HT1080 (cell line): Measurements from ENCODE around the gene CLIC1. TPM values are rescaled to one million over a fixed set of nuclear protein-coding genes. Genes with fewer than 3 reads are reported as not detected.
A peak's percentile ranks its signal among the peaks of the same experiment; 100 is the strongest.

Experiments used
- DNase-seq: peaks from one replicate; pipeline ENCODE4 v3.0.0-alpha.2; 2015; ENCODE audit warnings: low read depth
- polyA plus RNA-seq, 2 experiments: library from polyadenylated mRNA; depleted of rRNA; stranded (reverse); fragments of >200 nt; gene quantifications; 2 replicates each; pipeline ENCODE4 v1.2.3, GENCODE V29; 2015
- total RNA-seq: library from RNA; depleted of rRNA; stranded (reverse); fragments of >200 nt; shearing (Covaris generic); gene quantifications from 2 replicates; pipeline ENCODE4 v1.2.3, GENCODE V29; 2014; rRNA removed

CLIC1 gene
- total RNA-seq, result 1,383 and 1,400 TPM in 2 replicates
- 722 and 789 TPM in 2 replicates for polyA plus RNA-seq (2015; cell fraction: cytosol; rRNA removed)
- polyA plus RNA-seq (2015; cell fraction: nucleus; rRNA removed), result 539 and 564 TPM in 2 replicates

GRCh38 chr6:31736021-31736767, at the start of gene CLIC1:
TSS of gene CLIC1 (minus strand) at chr6:31736530. CDS start at chr6:31736300, 230 bp downstream.
- peak; percentile 90 for DNase-seq

GRCh38 chr6:31785475-31785874, 49.1 kb upstream of the CLIC1 start:
- DNase-seq, result no peak

- no peak for DNase-seq
These were observed 48.0 kb upstream of the CLIC1 start for GRCh38 chr6:31784098-31784925.

GRCh38 chr6:31782126-31782855, 46.0 kb upstream of the CLIC1 start:
- DNase-seq, result no peak

GRCh38 chr6:31781244-31782125, 45.2 kb upstream of the CLIC1 start:
- DNase-seq, result no peak

- no peak for DNase-seq
These were observed 44.3 kb upstream of the CLIC1 start for GRCh38 chr6:31780507-31781243.

- DNase-seq, result no peak
These were observed 43.6 kb upstream of the CLIC1 start for GRCh38 chr6:31779908-31780307.

- no peak for DNase-seq
These were observed 42.9 kb upstream of the CLIC1 start for GRCh38 chr6:31778999-31779885.

- no peak for DNase-seq
These were observed 41.9 kb upstream of the CLIC1 start for GRCh38 chr6:31778193-31778592.

- DNase-seq, result no peak
These were observed 41.3 kb upstream of the CLIC1 start for GRCh38 chr6:31777667-31778050.

- peak; percentile 87 for DNase-seq
These were observed 40.8 kb upstream of the CLIC1 start, which contains the start of gene VWA7 for GRCh38 chr6:31776989-31777666. TSS of gene VWA7 (minus strand) at chr6:31777328. CDS start at chr6:31776779, 549 bp downstream.

GRCh38 chr6:31776485-31776988, 40.2 kb upstream of the CLIC1 start:
- no peak for DNase-seq

- no peak for DNase-seq
These were observed 39.5 kb upstream of the CLIC1 start for GRCh38 chr6:31775633-31776484.

- no peak for DNase-seq
These were observed 38.9 kb upstream of the CLIC1 start for GRCh38 chr6:31775184-31775583.

- no peak for DNase-seq
These were observed 35.6 kb upstream of the CLIC1 start for GRCh38 chr6:31771992-31772358.

GRCh38 chr6:31770860-31771259, 34.5 kb upstream of the CLIC1 start:
- no peak for DNase-seq
